Upper lobe of left lung (tissue), 4 donors: Measurements from ENCODE around the gene MARVELD3.

Experiments
- CTCF ChIP-seq, 6 experiments: fragments of 450-650 bp in 4 of 6; fragments of 200-600 bp in 2 of 6; sonication (generic) in 2 of 6; IDR thresholded peaks; one replicate each; pipeline ENCODE4 v1.5.1; 2016 to 2019; ENCODE audit warnings: antibody characterized with exemption in 6 of 6
- EP300 ChIP-seq, 4 donors: sonication (generic); formaldehyde crosslinking; IDR thresholded peaks; one replicate each; pipeline ENCODE4 v1.5.1; 2017; ENCODE audit warnings: antibody characterized with exemption in 4 of 4, control low read depth in 2 of 4
- POLR2A ChIP-seq, 4 donors: fragments of 450-650 bp; IDR thresholded peaks; one replicate each; pipeline ENCODE4 v1.5.1; 2016 to 2017; ENCODE audit warnings: antibody characterized with exemption in 4 of 4, mild to moderate bottlenecking in 2 of 4
- POLR2AphosphoS5 ChIP-seq, 2 donors: sonication (generic); formaldehyde crosslinking; IDR thresholded peaks; one replicate each; pipeline ENCODE4 v1.5.1; 2017; ENCODE audit warnings: antibody characterized with exemption in 2 of 2

DNA sequence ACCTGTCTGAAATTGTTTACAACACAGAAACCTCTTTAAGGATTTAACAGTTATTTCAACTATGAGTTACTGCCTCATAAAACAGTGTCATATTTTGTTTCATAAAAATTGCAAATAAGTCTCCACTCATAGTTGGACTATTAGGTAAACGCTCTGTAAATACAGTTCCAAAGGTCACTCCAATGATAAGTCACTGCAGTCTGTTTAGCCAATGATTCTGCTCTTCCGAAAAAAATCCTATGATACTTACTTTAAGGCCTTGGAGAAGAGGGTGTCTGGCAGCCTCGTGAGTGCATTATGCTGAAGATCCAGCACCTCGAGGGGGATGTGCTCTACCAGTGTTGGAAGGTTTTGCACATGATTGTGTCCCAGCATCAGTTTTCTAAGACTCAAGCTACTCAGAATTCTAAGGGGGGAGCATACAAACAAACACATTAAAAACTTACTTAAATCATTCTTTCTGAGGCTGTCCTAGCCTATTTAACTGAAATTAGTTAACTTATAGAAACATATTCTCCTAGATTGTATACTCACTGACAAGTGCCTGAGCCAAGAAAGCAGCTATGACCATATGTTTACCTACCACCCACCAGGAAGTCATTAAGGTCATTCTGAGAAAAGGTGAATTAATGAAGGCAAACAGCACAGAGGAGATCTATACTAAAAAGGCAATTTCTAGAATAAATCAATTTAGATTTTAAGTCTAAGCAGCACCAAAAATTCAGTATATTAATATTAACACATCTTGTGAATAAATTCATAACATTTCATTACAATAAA lies 41.1 kb downstream of the MARVELD3 start:
- TF ChIP-seq CTCF (IDR thresholded peaks at IDR 0.05), result no peak
- TF ChIP-seq POLR2A (IDR thresholded peaks at IDR 0.05), result no peak
- TF ChIP-seq POLR2AphosphoS5 (IDR thresholded peaks at IDR 0.05), result no peak
- no peak for TF ChIP-seq EP300 (IDR thresholded peaks at IDR 0.05)
